22Rv1 (cell line): ENCODE measurements around the gene PTPN9.

ENCODE experiments used
- H3K27ac ChIP-seq: fragments of 450-650 bp; 2 replicates; pipeline ENCODE4 v1.5.1; 2017
- ZFX ChIP-seq: fragments of 450-650 bp; IDR thresholded peaks from 2 replicates; pipeline ENCODE4 v1.6.1; 2017; ENCODE audit warnings: antibody characterized with exemption, borderline replicate concordance
- TF ChIP-seq, protein P1 (sequence below): fragments of 450-650 bp; IDR thresholded peaks from 2 replicates; pipeline ENCODE4 v1.5.1; 2017; ENCODE audit warnings: mild to moderate bottlenecking

The PTPN9 gene

GRCh38 chr15:75606711-75607699 lies 27.9 kb upstream of the PTPN9 start:
- TF ChIP-seq ZFX = no peak
- TF ChIP-seq, protein P1, sequence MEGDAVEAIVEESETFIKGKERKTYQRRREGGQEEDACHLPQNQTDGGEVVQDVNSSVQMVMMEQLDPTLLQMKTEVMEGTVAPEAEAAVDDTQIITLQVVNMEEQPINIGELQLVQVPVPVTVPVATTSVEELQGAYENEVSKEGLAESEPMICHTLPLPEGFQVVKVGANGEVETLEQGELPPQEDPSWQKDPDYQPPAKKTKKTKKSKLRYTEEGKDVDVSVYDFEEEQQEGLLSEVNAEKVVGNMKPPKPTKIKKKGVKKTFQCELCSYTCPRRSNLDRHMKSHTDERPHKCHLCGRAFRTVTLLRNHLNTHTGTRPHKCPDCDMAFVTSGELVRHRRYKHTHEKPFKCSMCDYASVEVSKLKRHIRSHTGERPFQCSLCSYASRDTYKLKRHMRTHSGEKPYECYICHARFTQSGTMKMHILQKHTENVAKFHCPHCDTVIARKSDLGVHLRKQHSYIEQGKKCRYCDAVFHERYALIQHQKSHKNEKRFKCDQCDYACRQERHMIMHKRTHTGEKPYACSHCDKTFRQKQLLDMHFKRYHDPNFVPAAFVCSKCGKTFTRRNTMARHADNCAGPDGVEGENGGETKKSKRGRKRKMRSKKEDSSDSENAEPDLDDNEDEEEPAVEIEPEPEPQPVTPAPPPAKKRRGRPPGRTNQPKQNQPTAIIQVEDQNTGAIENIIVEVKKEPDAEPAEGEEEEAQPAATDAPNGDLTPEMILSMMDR = no peak
- no peak overlapping the region for H3K27ac ChIP-seq

DNA sequence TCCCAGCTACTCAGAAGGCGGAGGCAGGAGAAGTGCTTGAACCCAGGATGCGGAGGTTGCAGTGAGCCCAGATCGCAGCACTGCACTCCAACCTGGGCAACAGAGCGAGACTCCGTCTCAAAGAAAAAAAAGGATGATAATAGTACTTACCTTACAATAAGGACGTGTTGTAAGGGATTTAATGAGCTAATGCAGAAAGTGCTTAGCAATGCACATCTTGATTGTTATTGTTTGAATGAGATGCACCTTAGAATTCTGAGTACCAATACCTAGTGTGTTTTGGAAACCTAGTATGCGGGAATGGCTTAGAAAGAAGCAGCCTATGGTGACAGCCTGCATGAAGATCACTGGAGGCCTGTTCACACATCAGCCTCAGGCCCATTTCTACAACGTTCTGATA lies 26.9 kb upstream of the PTPN9 start:
- H3K27ac ChIP-seq = no peak overlapping the region
- TF ChIP-seq, protein P1 = no peak
- no peak for TF ChIP-seq ZFX

DNA sequence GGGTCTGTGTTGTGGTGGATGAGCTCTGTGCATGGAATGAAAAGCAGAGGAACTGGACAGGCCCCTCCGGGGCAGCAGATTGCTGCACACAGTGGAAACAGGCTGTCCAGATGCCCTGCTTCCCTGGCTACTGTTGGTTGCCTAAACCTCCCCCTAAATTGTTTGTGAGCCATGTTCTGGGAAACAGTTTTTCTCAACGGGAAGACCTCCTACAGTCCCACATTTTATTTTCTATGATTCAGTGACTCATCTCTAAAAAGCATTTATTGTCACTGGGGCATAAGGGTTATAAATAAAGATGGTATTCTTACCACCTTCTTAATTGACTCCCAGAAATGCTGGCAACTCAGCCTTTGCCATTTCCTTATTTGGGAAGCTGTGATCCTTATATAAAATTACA lies 20.3 kb upstream of the PTPN9 start:
- TF ChIP-seq ZFX = no peak
- TF ChIP-seq, protein P1 = no peak

DNA sequence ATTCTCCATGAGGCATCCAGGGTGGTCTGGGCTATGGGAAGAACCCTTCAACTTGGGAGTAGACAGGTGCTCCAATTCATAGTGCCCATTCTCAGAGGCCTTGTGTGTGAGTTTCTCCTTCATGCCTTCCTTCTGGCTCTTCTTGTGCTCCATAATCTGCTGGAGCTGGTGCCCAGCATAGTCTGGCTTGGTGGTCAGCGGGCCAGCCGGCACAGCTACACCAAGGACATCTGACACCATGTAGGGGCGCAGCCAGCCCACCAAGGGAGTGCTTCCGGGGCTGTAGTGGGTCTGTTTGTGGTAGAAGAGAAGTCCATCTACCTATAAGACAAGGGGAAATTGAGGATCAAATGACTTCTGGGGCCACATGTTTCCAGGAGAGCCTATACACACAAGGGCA lies 19.2 kb upstream of the PTPN9 start:
- no peak overlapping the region for H3K27ac ChIP-seq
- TF ChIP-seq ZFX = no peak

More for the DNA sequence above, 20.3 kb upstream of the PTPN9 start:
- no peak overlapping the region for H3K27ac ChIP-seq

DNA sequence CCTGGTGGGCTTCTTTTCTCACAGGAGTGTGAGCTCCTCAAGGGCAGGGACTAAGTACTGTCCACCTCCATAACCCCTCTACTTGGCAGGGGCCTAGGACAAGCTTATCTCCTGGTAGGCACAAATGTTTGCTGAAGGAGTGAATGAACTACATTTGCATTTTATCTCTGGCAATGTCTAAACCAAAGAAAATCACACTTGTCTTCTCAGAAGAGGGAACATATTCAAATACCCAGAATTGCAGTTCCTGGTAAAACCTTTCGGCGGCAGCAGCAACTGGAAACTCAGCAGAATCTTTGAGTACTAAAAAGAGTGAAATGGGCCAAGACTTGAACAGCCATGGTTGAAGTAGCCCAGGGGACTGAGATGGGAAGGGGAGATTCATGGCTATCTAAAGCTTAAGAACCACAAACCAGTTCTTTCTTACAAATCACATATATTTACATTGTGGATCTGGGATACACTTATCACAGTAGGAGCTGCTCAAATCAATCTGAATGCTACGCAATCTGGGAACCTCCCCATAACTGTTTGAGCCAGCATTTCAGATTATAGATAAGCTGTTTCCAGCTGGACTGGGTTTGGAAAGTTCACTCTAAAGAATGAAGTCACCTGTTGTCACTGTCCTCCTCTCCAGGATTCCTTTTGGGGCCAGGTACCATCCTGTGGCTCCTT lies 18.7 kb upstream of the PTPN9 start:
- H3K27ac ChIP-seq = no peak overlapping the region
- no peak for TF ChIP-seq ZFX
- TF ChIP-seq, protein P1 = peak; percentile 32

DNA sequence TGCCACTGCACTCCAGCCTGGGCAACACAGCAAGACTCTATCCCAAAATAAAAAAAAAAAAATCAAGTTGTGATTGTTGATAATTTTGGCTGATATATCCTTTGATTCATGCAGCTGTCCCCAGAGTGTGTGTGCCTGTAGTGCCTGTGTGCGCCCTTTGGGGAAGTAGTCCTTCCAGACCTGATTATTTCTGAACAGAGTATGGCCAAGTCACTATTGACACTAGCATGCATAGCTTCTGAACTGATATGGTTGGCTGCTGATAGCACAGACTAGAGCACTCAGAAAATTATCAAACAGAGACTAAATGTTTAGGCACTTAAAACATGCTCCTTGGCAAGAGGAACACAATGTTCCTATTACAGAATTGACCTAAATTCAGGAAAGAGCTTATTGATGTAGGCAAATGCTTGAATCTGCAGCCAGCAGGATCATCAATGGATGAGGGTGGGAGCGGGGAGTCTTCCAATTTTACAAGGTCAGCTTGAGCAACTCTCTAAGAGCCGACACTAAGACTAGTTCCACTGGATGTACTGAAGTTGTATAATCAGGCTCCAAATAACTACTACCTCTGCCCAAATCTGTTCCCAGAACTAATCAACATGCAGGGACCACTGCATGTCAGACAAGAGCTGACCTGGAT lies 17.7 kb upstream of the PTPN9 start:
- no peak overlapping the region for H3K27ac ChIP-seq
- no peak for TF ChIP-seq ZFX
- TF ChIP-seq, protein P1 = no peak

- H3K27ac ChIP-seq = no peak overlapping the region
- TF ChIP-seq, protein P1 = no peak
- TF ChIP-seq ZFX = no peak
Observed at GRCh38 chr15:75594276-75594675, 15.2 kb upstream of the PTPN9 start.
